A549 (cell line): Measurements from ENCODE around the gene ST13. TPM values are rescaled to one million over a fixed set of nuclear protein-coding genes. Genes with fewer than 3 reads are reported as not detected.

Experiments used
- ATAC-seq, 2 experiments: fragments of 200-7000 bp in 1 of 2; fragments of >200 bp in 1 of 2; cut with Nextera tagmentation in 1 of 2; cut with Tn5 transposase in 1 of 2; 3 replicates each; pipeline versions ENCODE4 v1.8.0 to v1.9.1; 2018 to 2020; ENCODE audit warnings: mild to moderate bottlenecking in 1 of 2, moderate library complexity in 1 of 2
- CTCF ChIA-PET: fragments of 300-600 bp; sonication (Branson Sonifier 250); formaldehyde crosslinking; extraction: SDS; loops from one replicate; lab custom pipeline; 2021; ENCODE audit warnings: antibody characterized with exemption, inconsistent platforms; lab: Yijun Ruan, JAX
- POLR2A ChIA-PET: fragments of 350-600 bp; formaldehyde crosslinking; extraction: SDS; loops from one replicate; lab custom pipeline; 2021; ENCODE audit warnings: antibody characterized with exemption, inconsistent platforms; lab: Yijun Ruan, JAX
- DNase-seq, 2 experiments: peaks; one replicate each; pipeline versions ENCODE4 v3.0.0 to v3.0.0-alpha.2; 2011 to 2016; ENCODE audit warnings: low read depth in 1 of 2, low spot score in 1 of 2
- FAIRE-seq: peaks from 2 replicates; lab custom pipeline; 2011; peaks lifted over from hg19 to GRCh38; lab: Jason Lieb, UNC
- H3K27ac ChIP-seq, 2 experiments: fragments of >200 bp; sonication (Bioruptor Twin); formaldehyde crosslinking; 3 replicates each; pipeline ENCODE4 v1.5.1; 2016 to 2017
- H3K4me1 ChIP-seq: fragments of >200 bp; sonication (Bioruptor Twin); formaldehyde crosslinking; 3 replicates; pipeline ENCODE4 v1.6.1; 2016
- H3K4me2 ChIP-seq: fragments of >200 bp; sonication (Bioruptor Twin); formaldehyde crosslinking; 3 replicates; pipeline ENCODE4 v1.6.1; 2016
- H3K4me3 ChIP-seq: fragments of >200 bp; sonication (Bioruptor Twin); formaldehyde crosslinking; 3 replicates; pipeline ENCODE4 v1.5.1; 2016
- H3K9me3 ChIP-seq: fragments of >200 bp; sonication (Bioruptor Twin); formaldehyde crosslinking; 3 replicates; pipeline ENCODE4 v1.6.1; 2016
- CBX2 ChIP-seq: fragments of 200-600 bp; sonication (generic); IDR thresholded peaks from 2 replicates; pipeline ENCODE4 v1.6.1; 2016; ENCODE audit warnings: low read depth, mild to moderate bottlenecking, borderline replicate concordance
- CHD2 ChIP-seq: fragments of 150-350 bp; IDR thresholded peaks from 2 replicates; pipeline ENCODE4 v1.6.1; 2014; ENCODE audit warnings: low read length; ENCODE audit not compliant: partially characterized antibody
- CTCF ChIP-seq: fragments of >200 bp; sonication (Bioruptor Twin); formaldehyde crosslinking; IDR thresholded peaks from 3 replicates; pipeline ENCODE4 v1.5.1; 2016
- EHMT2 ChIP-seq: fragments of 200-600 bp; sonication (generic); IDR thresholded peaks from 2 replicates; pipeline ENCODE4 v1.6.1; 2016; ENCODE audit warnings: antibody characterized with exemption, low read depth, mild to moderate bottlenecking, moderate library complexity
- EP300 ChIP-seq, 2 experiments: fragments of >200 bp; sonication (Bioruptor Twin); formaldehyde crosslinking; IDR thresholded peaks; 2 replicates in 1 of 2; 3 replicates in 1 of 2; pipeline ENCODE4 v1.6.1; 2016 to 2017
- FOSL2 ChIP-seq, 2 experiments: fragments of 450-650 bp in 1 of 2; fragments of >200 bp in 1 of 2; sonication (Bioruptor Twin) in 1 of 2; formaldehyde crosslinking; IDR thresholded peaks; 2 replicates each; pipeline versions ENCODE4 v1.5.0 to v1.6.1; 2016 to 2020; ENCODE audit warnings: mild to moderate bottlenecking in 1 of 2, moderate library complexity in 1 of 2
- HES2 ChIP-seq: fragments of >200 bp; sonication (Bioruptor Twin); formaldehyde crosslinking; IDR thresholded peaks from 2 replicates; pipeline ENCODE4 v1.6.1; 2016
- HMGXB4 ChIP-seq: fragments of 250-450 bp; sonication (Bioruptor Pico); IDR thresholded peaks from 2 replicates; pipeline ENCODE4 v1.5.0; 2021; ENCODE audit warnings: mild to moderate bottlenecking, moderate library complexity, borderline replicate concordance
- JUN ChIP-seq, 2 experiments: fragments of >200 bp; sonication (Bioruptor Twin); formaldehyde crosslinking; IDR thresholded peaks; 2 replicates in 1 of 2; 3 replicates in 1 of 2; pipeline ENCODE4 v1.6.1; 2016 to 2017
- JUNB ChIP-seq: fragments of >200 bp; sonication (Bioruptor Twin); formaldehyde crosslinking; IDR thresholded peaks from 2 replicates; pipeline ENCODE4 v1.6.1; 2016
- MAFK ChIP-seq: fragments of 450-650 bp; IDR thresholded peaks from 2 replicates; pipeline ENCODE4 v1.6.1; 2014; ENCODE audit not compliant: partially characterized antibody
- MAZ ChIP-seq: fragments of 150-350 bp; IDR thresholded peaks from 2 replicates; pipeline ENCODE4 v1.6.1; 2014; ENCODE audit warnings: antibody characterized with exemption, low read depth, low read length, borderline replicate concordance
- NFE2L2 ChIP-seq: fragments of 150-350 bp; conservative IDR thresholded peaks from 2 replicates; pipeline ENCODE4 v1.6.1; 2014; ENCODE audit warnings: low read length
- NPAS2 ChIP-seq: fragments of 250-450 bp; sonication (Bioruptor Pico); IDR thresholded peaks from 2 replicates; pipeline ENCODE4 v1.8.0; 2022; ENCODE audit warnings: mild to moderate bottlenecking, moderate library complexity, borderline replicate concordance
- PBX3 ChIP-seq: IDR thresholded peaks from 2 replicates; pipeline ENCODE4 v1.6.1; 2012
- POLR2AphosphoS2 ChIP-seq: conservative IDR thresholded peaks from 2 replicates; pipeline ENCODE4 v1.6.1; 2012; ENCODE audit warnings: low read length, improper control_type of control experiment, inconsistent platforms
- RAD21 ChIP-seq, 2 experiments: fragments of >200 bp in 1 of 2; sonication (Bioruptor Twin) in 1 of 2; formaldehyde crosslinking in 1 of 2; IDR thresholded peaks in 1 of 2; conservative IDR thresholded peaks in 1 of 2; 2 replicates in 1 of 2; 3 replicates in 1 of 2; pipeline ENCODE4 v1.6.1; 2012 to 2018; ENCODE audit warnings: inconsistent platforms in 1 of 2
- RARB ChIP-seq: fragments of 250-450 bp; sonication (Bioruptor Pico); IDR thresholded peaks from 2 replicates; pipeline ENCODE4 v1.8.0; 2021; ENCODE audit warnings: mild to moderate bottlenecking, moderate library complexity
- RCOR1 ChIP-seq: fragments of 150-350 bp; IDR thresholded peaks from 2 replicates; pipeline ENCODE4 v1.6.1; 2014; ENCODE audit warnings: antibody characterized with exemption, low read length, low read depth
- REST ChIP-seq: fragments of 200-600 bp; sonication (generic); IDR thresholded peaks from 2 replicates; pipeline ENCODE4 v1.6.1; 2016; ENCODE audit warnings: antibody characterized with exemption, mild to moderate bottlenecking, moderate library complexity
- RFX5 ChIP-seq: fragments of 450-650 bp; IDR thresholded peaks from 2 replicates; pipeline ENCODE4 v1.7.1; 2014; ENCODE audit warnings: antibody characterized with exemption, mild to moderate bottlenecking, moderate library complexity
- SMC3 ChIP-seq: fragments of >200 bp; sonication (Bioruptor Twin); formaldehyde crosslinking; IDR thresholded peaks from 3 replicates; pipeline ENCODE4 v1.6.1; 2018; ENCODE audit warnings: inconsistent platforms
- SREBF2 ChIP-seq: fragments of 450-650 bp; IDR thresholded peaks from 2 replicates; pipeline ENCODE4 v1.6.1; 2014; ENCODE audit warnings: mild to moderate bottlenecking, moderate library complexity
- TFCP2L1 ChIP-seq: fragments of 250-450 bp; sonication (Bioruptor Pico); IDR thresholded peaks from 2 replicates; pipeline ENCODE4 v1.5.0; 2021; ENCODE audit warnings: mild to moderate bottlenecking
- USF2 ChIP-seq: fragments of 450-650 bp; IDR thresholded peaks from 2 replicates; pipeline ENCODE4 v1.6.1; 2014; ENCODE audit warnings: antibody characterized with exemption
- ZSCAN20 ChIP-seq: fragments of 250-450 bp; sonication (Bioruptor Pico); IDR thresholded peaks from 2 replicates; pipeline ENCODE4 v1.8.0; 2022; ENCODE audit warnings: mild to moderate bottlenecking, moderate library complexity
- WGBS: methylation state at CpG from one replicate; pipeline ENCODE4 v1.1.6; 2017; ENCODE audit errors: missing lambda C conversion rate; 5-methylcytosine and 5-hydroxymethylcytosine counted together
- polyA plus RNA-seq, 4 experiments: library from polyadenylated mRNA; depleted of rRNA in 3 of 4; stranded (reverse); fragments of >200 nt; fragmentation: RNase III in 1 of 4; extraction: RNeasy Plus Mini Kit Qiagen cat#74134 plus additional on column Dnase treatment in 1 of 4; gene quantifications; 2 replicates in 3 of 4; 3 replicates in 1 of 4; pipeline ENCODE4 v1.2.3, GENCODE V29; 2011 to 2017

The ST13 gene
- polyA plus RNA-seq, 2 of the 4 experiments (the other 2 are of a cell fraction), result 181 to 227 TPM

GRCh38 chr22:40894417-40894816 is 38.0 kb upstream of the ST13 start:
- CTCF ChIA-PET, result interaction anchor here (1.1 kb wide), 1 partner anchor 211 kb away, joined by 4 read pairs; no protein-coding TSS in a partner anchor
- H3K27ac ChIP-seq, result no peak overlapping the region
- no peaks in the 10 kb centered on the region for H3K9me3 ChIP-seq
- no peak overlapping the region for H3K4me3 ChIP-seq
- ATAC-seq (no peak), DNase-seq (no peak), FAIRE-seq (no peak)
- no peak overlapping the region for H3K4me2 ChIP-seq
- peaks cover 4% of the 10 kb centered on the region; the same call in 1 of the 3 replicates for H3K4me1 ChIP-seq
- POLR2A ChIA-PET, result no interaction called here
- TF ChIP-seq JUN (IDR thresholded peaks at IDR 0.05), result no peak
- no peak for TF ChIP-seq NPAS2 (CRISPR knock-in tag)
- no peak for TF ChIP-seq SMC3
- no peak for TF ChIP-seq RARB
- no peak for TF ChIP-seq MAFK
- no peak for TF ChIP-seq REST
- TF ChIP-seq SREBF2, result no peak
- no peak for TF ChIP-seq NFE2L2
- TF ChIP-seq TFCP2L1 (CRISPR knock-in tag), result no peak
- no peak for TF ChIP-seq POLR2AphosphoS2
- no peak for TF ChIP-seq EHMT2
- no peak for TF ChIP-seq CTCF
- TF ChIP-seq MAZ, result no peak
- no peak for TF ChIP-seq HES2
- TF ChIP-seq CBX2, result no peak
- no peak for TF ChIP-seq RAD21 (conservative IDR thresholded peaks at IDR 0.05 in 1 of 2, IDR thresholded peaks at IDR 0.05 in 1 of 2)
- no peak for TF ChIP-seq PBX3
- no peak for TF ChIP-seq ZSCAN20 (CRISPR knock-in tag)
- no peak for TF ChIP-seq FOSL2 (IDR thresholded peaks at IDR 0.05)
- no peak for TF ChIP-seq FOSL2 (CRISPR knock-in tag; IDR thresholded peaks at IDR 0.05)
- TF ChIP-seq RCOR1, result no peak
- TF ChIP-seq, all 56 proteins: peak for 0
- 95% methylated on average over 4 of the region's 4 CpGs for WGBS

GRCh38 chr22:40890881-40891280 is 34.4 kb upstream of the ST13 start:
- Histone ChIP-seq H3K4me3 (no peak overlapping the region), H3K27ac (no peak overlapping the region), H3K4me2 (no peak overlapping the region), H3K9me3 (no peaks in the 10 kb centered on the region), H3K4me1 (no peaks in the 10 kb centered on the region)
- ChIA-PET CTCF (interaction anchor here (1.7 kb wide), 1 partner anchor 8 kb away, joined by 5 read pairs; no protein-coding TSS in a partner anchor), POLR2A (no interaction called here)
- ATAC-seq, result no peak
- no peak for DNase-seq
- FAIRE-seq, result no peak
- WGBS, result 87% methylated on average over 3 of the region's 3 CpGs
- TF ChIP-seq JUNB (no peak), CTCF (no peak), CHD2 (no peak), EP300 (IDR thresholded peaks at IDR 0.05) (no peak), HMGXB4 (CRISPR knock-in tag) (no peak), HES2 (no peak), USF2 (no peak), RFX5 (no peak)
